IMR-90 (cell line): Measurements from ENCODE around the gene DPF1.

Experiments used
- CTCF ChIP-seq: conservative IDR thresholded peaks from 2 replicates; pipeline ENCODE4 v1.5.1; 2012; ENCODE audit warnings: mild to moderate bottlenecking, low read depth, low read length, improper control_type of control experiment
- POLR2A ChIP-seq: IDR thresholded peaks from 2 replicates; pipeline ENCODE4 v1.6.1; 2012; ENCODE audit warnings: mild to moderate bottlenecking, low read depth, low read length
- RFX5 ChIP-seq: IDR thresholded peaks from 2 replicates; pipeline ENCODE4 v1.8.0; 2012; ENCODE audit warnings: low read depth, mild to moderate bottlenecking, low read length, moderate library complexity

DNA sequence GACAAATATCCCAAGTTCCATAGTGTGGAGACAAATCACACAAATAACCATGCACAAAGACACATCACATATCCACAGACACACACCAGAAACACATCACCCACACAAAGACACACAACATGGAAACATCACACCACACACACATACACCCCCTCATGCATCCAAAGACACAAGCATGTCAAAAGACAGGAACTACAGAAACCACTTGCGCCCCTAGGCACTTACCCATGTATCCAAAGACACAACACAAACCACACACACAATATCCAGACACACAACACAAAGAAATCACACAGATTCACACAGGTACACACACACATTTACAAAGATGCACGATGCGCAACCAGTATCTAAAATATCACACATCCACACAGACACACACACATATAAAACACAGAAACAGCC lies 901 bp downstream of the DPF1 start:
- TF ChIP-seq CTCF (no peak), RFX5 (no peak), POLR2A (no peak)
